Natural killer cell treated with Interleukin-12 subunit alpha and Interleukin-12 subunit beta and Interleukin-15 and Interleukin-18, amount 100 ng/mL, for 72 hours (primary cell): ENCODE data around the gene RNF103. TPM values are rescaled to one million over a fixed set of nuclear protein-coding genes. Genes with fewer than 3 reads are reported as not detected.

Experiments
- ATAC-seq, 2 donors: fragments of 150-1000 bp; cut with Tn5 transposase in 1 of 2; sonication (Bioruptor Pico), chemical (Tn5 transposase) in 1 of 2; 2 replicates each; pipeline ENCODE4 v1.10.0; 2021
- DNase-seq: peaks from one replicate; pipeline ENCODE4 v3.0.0; 2022; ENCODE audit warnings: low spot score
- H3K27ac Mint-ChIP-seq, 2 donors: 1 replicate in 1 of 2; 2 replicates in 1 of 2; pipeline ENCODE4 v1.8.0; 2022; ENCODE audit warnings: mixed read lengths in 2 of 2, mild to moderate bottlenecking in 1 of 2, moderate library complexity in 1 of 2
- H3K27me3 Mint-ChIP-seq, 2 donors: 1 replicate in 1 of 2; 2 replicates in 1 of 2; pipeline ENCODE4 v1.8.0; 2022; ENCODE audit warnings: mixed read lengths in 2 of 2
- H3K36me3 Mint-ChIP-seq: one replicate; pipeline ENCODE4 v1.8.0; 2022; ENCODE audit warnings: mixed read lengths
- H3K4me1 Mint-ChIP-seq, 2 donors: 1 replicate in 1 of 2; 2 replicates in 1 of 2; pipeline ENCODE4 v1.8.0; 2022; ENCODE audit warnings: low read depth in 2 of 2, mixed read lengths in 2 of 2, mild to moderate bottlenecking in 1 of 2
- H3K4me3 Mint-ChIP-seq: one replicate; pipeline ENCODE4 v1.8.0; 2022; ENCODE audit warnings: mixed read lengths
- H3K9me3 Mint-ChIP-seq: 2 replicates; pipeline ENCODE4 v1.8.0; 2022; ENCODE audit warnings: mixed read lengths
- total RNA-seq, 2 donors: library from RNA; stranded (reverse); gene quantifications; one replicate each; pipeline ENCODE4 v1.2.3, GENCODE V29; 2022

Gene RNF103
- total RNA-seq, 2 donors from 2014 or later, result 11.2 to 13.4 TPM

DNA sequence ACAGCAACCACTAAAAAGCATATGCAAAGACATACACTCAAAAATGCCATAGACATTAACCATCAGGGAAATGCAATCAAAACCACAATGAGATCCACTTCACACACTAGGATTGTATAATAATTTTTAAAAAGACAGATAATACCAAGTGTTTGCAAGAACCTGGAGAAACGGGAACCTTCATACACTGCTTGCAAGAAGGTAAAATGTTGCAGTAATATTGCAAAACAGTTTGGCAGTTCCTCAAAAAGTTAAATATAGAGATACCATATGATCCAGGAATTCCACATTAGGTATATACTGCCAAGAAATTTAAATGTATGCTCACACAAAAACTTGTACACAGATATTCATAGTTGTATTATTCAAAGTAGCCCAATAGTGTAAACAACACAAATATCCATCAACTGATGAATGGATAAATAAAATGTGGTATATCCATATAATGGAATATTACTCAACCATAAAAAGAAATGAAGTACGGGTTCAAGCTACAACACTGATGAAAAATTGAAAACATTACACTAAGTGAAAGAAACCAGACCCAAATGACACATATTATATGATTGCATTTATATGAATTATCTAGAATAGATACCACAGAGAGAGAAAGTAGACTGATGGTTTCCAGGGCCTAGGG is 45.7 kb downstream of the RNF103 start:
- peaks cover 7% of the 10 kb centered on the region for H3K36me3 Mint-ChIP-seq
- no peak for DNase-seq
- H3K9me3 Mint-ChIP-seq, result no peaks in the 10 kb centered on the region
- H3K27me3 Mint-ChIP-seq, result peaks cover 5 to 10% of the 10 kb centered on the region in 2 donors
- ATAC-seq, result no peak
- H3K4me1 Mint-ChIP-seq, result no peaks in the 10 kb centered on the region
- H3K27ac Mint-ChIP-seq, result no peak overlapping the region
- H3K4me3 Mint-ChIP-seq, result no peak overlapping the region

DNA sequence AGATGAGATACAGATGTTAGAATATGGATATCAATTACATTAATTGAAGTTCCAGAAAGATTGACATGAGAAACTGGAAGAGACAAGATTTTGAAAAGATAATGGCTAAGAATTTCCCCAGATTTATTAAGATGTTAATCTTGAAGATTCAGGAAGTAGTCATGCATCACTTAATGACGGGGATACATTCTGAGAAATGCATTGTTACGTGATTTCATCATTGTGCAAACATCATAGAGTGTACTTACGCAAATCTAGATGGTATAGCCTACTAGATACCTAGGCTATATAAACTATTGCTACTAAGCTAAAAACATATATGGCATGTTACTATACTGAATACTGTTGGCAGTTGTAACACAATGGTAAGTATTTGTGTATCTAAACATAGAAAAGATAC is 53.6 kb downstream of the RNF103 start:
- H3K27me3 Mint-ChIP-seq, result peaks cover 18 to 19% of the 10 kb centered on the region in 2 donors
- no peaks in the 10 kb centered on the region for H3K9me3 Mint-ChIP-seq
- no peak overlapping the region for H3K4me3 Mint-ChIP-seq
- ATAC-seq, result no peak
- DNase-seq, result no peak
- no peak overlapping the region for H3K27ac Mint-ChIP-seq
- no peaks in the 10 kb centered on the region for H3K36me3 Mint-ChIP-seq
- no peaks in the 10 kb centered on the region for H3K4me1 Mint-ChIP-seq

GRCh38 chr2:86566821-86567190 is 56.9 kb downstream of the RNF103 start:
- no peak overlapping the region for H3K4me3 Mint-ChIP-seq
- H3K27me3 Mint-ChIP-seq, result peaks cover 18 to 19% of the 10 kb centered on the region in 2 donors
- H3K27ac Mint-ChIP-seq, result no peak overlapping the region
- DNase-seq, result no peak
- no peak for ATAC-seq
- H3K9me3 Mint-ChIP-seq, result no peaks in the 10 kb centered on the region
- peaks cover 10 to 18% of the 10 kb centered on the region in 2 donors for H3K4me1 Mint-ChIP-seq
- no peaks in the 10 kb centered on the region for H3K36me3 Mint-ChIP-seq

GRCh38 chr2:86566158-86566820 is 57.4 kb downstream of the RNF103 start:
- Mint-ChIP-seq H3K9me3 (no peaks in the 10 kb centered on the region), H3K4me1 (peaks cover 15 to 23% of the 10 kb centered on the region in 2 donors), H3K27ac (no peak overlapping the region), H3K4me3 (no peak overlapping the region), H3K27me3 (peaks cover 18 to 19% of the 10 kb centered on the region in 2 donors), H3K36me3 (no peaks in the 10 kb centered on the region)
- no peak for ATAC-seq
- DNase-seq, result no peak

GRCh38 chr2:86563650-86564061 is 60.0 kb downstream of the RNF103 start:
- Mint-ChIP-seq H3K4me1 (peaks cover 25% of the 10 kb centered on the region in 2 donors), H3K9me3 (no peaks in the 10 kb centered on the region), H3K27ac (peak overlapping the region; percentile 98), H3K27me3 (peaks cover 0 to 9% of the 10 kb centered on the region in 2 donors), H3K4me3 (peak overlapping the region; percentile 86), H3K36me3 (no peaks in the 10 kb centered on the region)
- ATAC-seq (no peak), DNase-seq (no peak)

DNA sequence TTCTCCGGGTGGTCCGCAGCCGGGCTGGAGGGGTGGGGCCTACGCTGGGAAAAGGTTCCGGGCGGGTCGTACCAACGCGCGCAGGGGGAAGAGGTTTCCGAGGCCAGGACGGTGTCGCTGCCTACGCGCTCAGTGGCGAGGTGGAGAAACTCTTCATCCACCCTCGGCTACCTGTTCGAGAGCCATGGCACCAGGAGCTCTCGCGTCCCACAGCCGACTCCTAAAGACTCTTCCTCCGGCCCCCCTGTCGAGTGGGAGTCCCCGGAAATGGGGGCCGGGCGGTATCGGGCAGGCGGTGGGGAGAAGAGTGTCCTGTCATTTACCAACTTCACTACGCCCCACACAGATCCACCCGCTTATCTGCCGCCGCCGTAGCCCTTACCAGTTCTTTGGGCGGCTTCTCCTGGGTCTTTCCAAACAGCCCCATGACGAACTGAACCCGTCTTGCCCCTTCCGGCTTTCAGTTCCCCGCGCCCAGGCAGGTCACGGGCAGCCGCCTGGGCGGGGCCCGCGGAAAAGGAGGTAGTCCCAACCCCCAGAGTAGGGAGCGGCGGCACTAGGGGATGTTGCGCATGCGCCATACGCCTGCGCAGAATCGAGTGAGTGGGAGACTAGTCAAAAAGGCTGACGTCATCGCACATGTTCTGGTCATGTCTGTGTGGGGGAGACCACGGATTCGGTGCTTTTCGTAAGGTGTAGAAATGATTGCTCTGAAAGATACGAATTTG is 60.6 kb downstream of the RNF103 start, which contains the start of gene CHMP3:
Gene CHMP3 (minus strand): TSS at position 522 of the 728 bp plus-strand sequence. CDS start 95 bp downstream, at position 427.
- Mint-ChIP-seq H3K27ac (peak within 1 kb of the TSS; percentile 98), H3K27me3 (peaks cover 0 to 9% of the 10 kb centered on the region in 2 donors), H3K4me3 (peak within 1 kb of the TSS; percentile 86), H3K36me3 (no peaks in the 10 kb centered on the region), H3K9me3 (no peaks in the 10 kb centered on the region), H3K4me1 (peaks cover 25% of the 10 kb centered on the region in 2 donors)
- DNase-seq (peak; percentile 98), ATAC-seq (peak; percentile 96 to 97)

- no peak for ATAC-seq
- no peaks in the 10 kb centered on the region for H3K9me3 Mint-ChIP-seq
These were observed 61.2 kb downstream of the RNF103 start for GRCh38 chr2:86562485-86562921.

DNA sequence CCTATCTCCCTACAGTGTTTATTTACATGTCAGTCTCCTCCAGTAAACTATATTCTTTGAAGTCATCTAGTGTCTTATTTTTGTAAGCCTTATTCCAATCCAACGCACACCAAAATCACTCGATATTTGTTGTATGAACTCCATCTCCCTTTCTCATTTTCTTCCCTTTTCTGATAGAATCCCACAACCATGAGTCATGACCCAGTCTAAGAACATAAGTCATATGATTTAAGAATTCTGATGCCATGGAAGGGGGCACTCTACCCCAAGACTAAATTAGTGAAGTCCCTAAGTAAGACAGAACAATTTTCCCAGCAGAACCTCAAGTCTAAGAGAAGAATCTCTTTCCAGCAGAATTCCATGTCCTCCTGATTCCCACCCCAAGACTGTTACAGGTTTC is 65.8 kb downstream of the RNF103 start:
- DNase-seq (no peak), ATAC-seq (no peak)
- Mint-ChIP-seq H3K27me3 (no peaks in the 10 kb centered on the region), H3K4me3 (no peak overlapping the region), H3K9me3 (no peaks in the 10 kb centered on the region), H3K27ac (no peak overlapping the region), H3K4me1 (peaks cover 17 to 21% of the 10 kb centered on the region in 2 donors), H3K36me3 (no peaks in the 10 kb centered on the region)

More at GRCh38 chr2:86562485-86562921, 61.2 kb downstream of the RNF103 start:
- H3K27ac Mint-ChIP-seq, result peak overlapping the region; percentile 98
- H3K4me1 Mint-ChIP-seq, result peaks cover 25% of the 10 kb centered on the region in 2 donors
- DNase-seq, result no peak
- no peaks in the 10 kb centered on the region for H3K36me3 Mint-ChIP-seq
- H3K27me3 Mint-ChIP-seq, result peaks cover 0 to 9% of the 10 kb centered on the region in 2 donors
- H3K4me3 Mint-ChIP-seq, result peak overlapping the region; percentile 86

DNA sequence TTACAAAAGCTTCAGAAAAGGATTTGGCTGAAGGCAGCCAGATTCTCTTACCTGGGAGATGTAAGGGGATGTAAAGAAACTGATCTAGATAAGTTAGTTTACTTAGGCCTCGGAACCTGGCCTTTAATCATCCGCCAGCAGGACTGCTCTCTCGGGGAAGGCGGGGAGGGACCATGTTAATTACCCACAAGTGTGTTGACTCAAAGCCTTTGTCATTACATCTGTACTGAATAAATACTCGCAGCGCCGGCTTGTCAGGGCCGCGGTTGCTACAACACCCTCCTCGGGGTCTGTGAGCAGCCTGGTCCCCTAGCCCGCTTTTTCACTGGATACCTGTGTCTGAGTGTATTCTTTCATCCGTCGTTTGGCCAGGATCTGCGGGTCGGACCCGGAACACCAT is 67.2 kb downstream of the RNF103 start:
- DNase-seq (no peak), ATAC-seq (no peak)
- H3K36me3 Mint-ChIP-seq, result no peaks in the 10 kb centered on the region
- no peaks in the 10 kb centered on the region for H3K9me3 Mint-ChIP-seq
- H3K4me1 Mint-ChIP-seq, result peaks cover 11 to 25% of the 10 kb centered on the region in 2 donors
- H3K27me3 Mint-ChIP-seq, result no peaks in the 10 kb centered on the region
- H3K4me3 Mint-ChIP-seq, result no peak overlapping the region
- H3K27ac Mint-ChIP-seq, result no peak overlapping the region

Other genes with a start within 250 kb of the RNF103 start
- 10 to 100 TPM; 44.6 to 74.3 TPM for gene KDM3A, start 182.5 kb downstream of the RNF103 start, total RNA-seq
- 10 to 100 TPM; 41.9 to 45.1 TPM for gene CHMP3, start 60.4 kb downstream of the RNF103 start, total RNA-seq
- gene RMND5A, start 96.4 kb upstream of the RNF103 start, total RNA-seq, result 10 to 100 TPM; 32.2 to 48.3 TPM
- gene CD8A, start 167.0 kb upstream of the RNF103 start, total RNA-seq, result 10 to 100 TPM; 67.8 to 85.0 TPM
- gene CD8B, start 238.0 kb upstream of the RNF103 start, total RNA-seq, result 10 to 100 TPM in 1 of 2 donors, 1 to 10 TPM in 1; 8.4 to 31.5 TPM